ENCODE results near the gene GMCL2.

The GMCL2 gene, protein sequence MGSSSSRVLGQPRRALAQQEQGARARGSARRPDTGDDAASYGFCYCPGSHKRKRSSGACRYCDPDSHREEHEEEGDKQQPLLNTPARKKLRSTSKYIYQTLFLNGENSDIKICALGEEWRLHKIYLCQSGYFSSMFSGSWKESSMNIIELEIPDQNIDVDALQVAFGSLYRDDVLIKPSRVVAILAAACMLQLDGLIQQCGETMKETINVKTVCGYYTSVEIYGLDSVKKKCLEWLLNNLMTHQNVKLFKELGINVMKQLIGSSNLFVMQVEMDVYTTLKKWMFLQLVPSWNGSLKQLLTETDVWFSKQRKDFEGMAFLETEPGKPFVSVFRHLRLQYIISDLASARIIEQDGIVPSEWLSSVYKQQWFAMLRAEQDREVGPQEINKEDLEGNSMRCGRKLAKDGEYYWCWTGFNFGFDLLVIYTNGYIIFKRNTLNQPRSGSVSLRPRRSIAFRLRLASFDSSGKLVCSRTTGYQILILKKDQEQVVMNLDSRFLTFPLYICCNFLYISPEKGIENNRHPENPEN

DNA sequence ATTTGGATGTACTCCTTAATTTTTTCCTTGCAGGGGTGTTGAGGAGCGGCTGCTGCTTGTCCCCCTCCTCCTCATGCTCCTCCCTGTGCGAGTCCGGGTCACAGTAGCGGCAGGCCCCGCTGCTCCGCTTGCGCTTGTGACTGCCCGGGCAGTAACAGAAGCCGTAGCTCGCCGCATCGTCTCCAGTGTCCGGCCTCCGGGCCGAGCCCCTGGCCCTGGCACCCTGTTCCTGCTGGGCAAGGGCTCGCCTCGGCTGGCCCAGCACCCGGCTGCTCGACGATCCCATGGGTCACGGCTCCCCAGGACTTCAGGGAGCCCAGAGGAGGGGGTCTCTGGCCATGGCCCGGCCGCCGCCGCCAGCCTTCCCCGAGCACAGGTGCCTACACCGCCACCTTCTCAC is at the start of gene GMCL2:
TSS of gene GMCL2 (minus strand) at position 358 of the 400 bp plus-strand sequence. CDS start at position 286, 72 bp downstream.
- Histone ChIP-seq H3K27ac (ENCODE audit: low read depth, low read length) (no peak within 1 kb of the TSS), H3K4me3 (ENCODE audit: low read depth, low read length) (no peak within 1 kb of the TSS), H3K36me3 (ENCODE audit: control insufficient read depth, insufficient read depth, low read length) (no peaks in the 10 kb centered on the region), H3K9ac (ENCODE audit: low read depth, low read length) (no peak within 1 kb of the TSS), H3K9me3 (ENCODE audit: control insufficient read depth, insufficient read depth, low read length) (no peaks in the 10 kb centered on the region), H3K27me3 (ENCODE audit: control insufficient read depth, insufficient read depth, low read length) (no peaks in the 10 kb centered on the region), H3K4me1 (ENCODE audit: control insufficient read depth, insufficient read depth, low read length) (peaks cover 7% of the 10 kb centered on the region)

- H3K4me1 ChIP-seq (ENCODE audit: control insufficient read depth, insufficient read depth, low read length): peaks cover under 1% of the 10 kb centered on the region; the same call in 1 of the 2 replicates
- H3K9ac ChIP-seq (ENCODE audit: low read depth, low read length): no peak overlapping the region
- no peaks in the 10 kb centered on the region for H3K9me3 ChIP-seq (ENCODE audit: control insufficient read depth, insufficient read depth, low read length)
- H3K36me3 ChIP-seq (ENCODE audit: control insufficient read depth, insufficient read depth, low read length): no peaks in the 10 kb centered on the region
- H3K27ac ChIP-seq (ENCODE audit: low read depth, low read length): no peak overlapping the region
- no peak overlapping the region for H3K4me3 ChIP-seq (ENCODE audit: low read depth, low read length)
- H3K27me3 ChIP-seq (ENCODE audit: control insufficient read depth, insufficient read depth, low read length): no peaks in the 10 kb centered on the region
Observed at GRCh38 chr5:178236679-178237078, 49.5 kb upstream of the GMCL2 start.

GRCh38 chr5:178236126-178236525 is 49.0 kb upstream of the GMCL2 start:
- Histone ChIP-seq H3K4me1 (ENCODE audit: control insufficient read depth, insufficient read depth, low read length) (peaks cover 7% of the 10 kb centered on the region), H3K9ac (ENCODE audit: low read depth, low read length) (no peak overlapping the region), H3K36me3 (ENCODE audit: control insufficient read depth, insufficient read depth, low read length) (peaks cover 5% of the 10 kb centered on the region), H3K27ac (ENCODE audit: low read depth, low read length) (no peak overlapping the region), H3K27me3 (ENCODE audit: control insufficient read depth, insufficient read depth, low read length) (no peaks in the 10 kb centered on the region), H3K9me3 (ENCODE audit: control insufficient read depth, insufficient read depth, low read length) (no peaks in the 10 kb centered on the region), H3K4me3 (ENCODE audit: low read depth, low read length) (no peak overlapping the region)

- Histone ChIP-seq H3K9ac (ENCODE audit: low read depth, low read length) (no peak overlapping the region), H3K9me3 (ENCODE audit: control insufficient read depth, insufficient read depth, low read length) (no peaks in the 10 kb centered on the region), H3K27me3 (ENCODE audit: control insufficient read depth, insufficient read depth, low read length) (no peaks in the 10 kb centered on the region), H3K4me3 (ENCODE audit: low read depth, low read length) (no peak overlapping the region), H3K36me3 (ENCODE audit: control insufficient read depth, insufficient read depth, low read length) (peaks cover 11% of the 10 kb centered on the region), H3K27ac (ENCODE audit: low read depth, low read length) (no peak overlapping the region), H3K4me1 (ENCODE audit: control insufficient read depth, insufficient read depth, low read length) (peaks cover 8% of the 10 kb centered on the region)
Observed at GRCh38 chr5:178235588-178235974, 48.4 kb upstream of the GMCL2 start.

DNA sequence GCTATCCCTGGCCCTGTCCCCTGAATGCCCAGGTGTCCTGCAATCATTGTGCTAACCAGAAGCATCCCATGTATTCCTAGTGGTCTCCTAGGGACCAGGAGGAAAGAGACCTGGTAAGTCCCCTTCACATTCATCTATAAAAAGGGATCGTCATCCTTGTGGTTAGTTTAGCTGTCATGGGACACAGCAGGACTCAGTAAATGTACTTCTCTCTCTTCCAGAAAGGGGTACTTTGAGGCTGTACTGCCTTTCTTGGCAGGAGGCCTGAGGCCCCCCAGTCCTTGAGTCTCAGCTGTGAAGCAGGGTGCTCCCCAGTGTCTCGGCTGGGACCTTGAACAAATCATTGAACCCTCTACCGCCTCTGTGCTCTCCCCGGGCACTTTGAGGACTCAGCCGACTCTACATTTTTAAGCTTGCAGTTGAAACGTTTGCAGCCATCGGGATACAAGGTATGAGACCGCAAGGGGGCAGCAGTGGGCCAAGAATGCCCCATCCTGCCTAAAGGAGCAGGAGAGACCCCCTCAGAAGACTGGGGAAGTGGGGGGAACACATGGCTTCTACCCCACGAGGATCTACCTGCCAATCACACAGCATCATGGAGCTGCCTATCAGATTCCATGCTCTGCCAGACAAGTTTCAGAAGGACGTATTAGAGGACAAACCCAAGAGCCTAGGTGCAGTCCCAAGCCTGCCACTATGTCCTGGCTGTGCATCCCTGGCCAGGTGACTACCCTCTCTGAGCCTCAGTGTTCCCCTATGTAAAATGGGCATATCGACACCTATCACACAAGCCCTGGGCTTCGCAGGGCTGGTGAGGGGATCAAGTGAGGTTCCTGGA is 47.8 kb upstream of the GMCL2 start:
- H3K4me1 ChIP-seq (ENCODE audit: control insufficient read depth, insufficient read depth, low read length): peaks cover 8% of the 10 kb centered on the region

DNA sequence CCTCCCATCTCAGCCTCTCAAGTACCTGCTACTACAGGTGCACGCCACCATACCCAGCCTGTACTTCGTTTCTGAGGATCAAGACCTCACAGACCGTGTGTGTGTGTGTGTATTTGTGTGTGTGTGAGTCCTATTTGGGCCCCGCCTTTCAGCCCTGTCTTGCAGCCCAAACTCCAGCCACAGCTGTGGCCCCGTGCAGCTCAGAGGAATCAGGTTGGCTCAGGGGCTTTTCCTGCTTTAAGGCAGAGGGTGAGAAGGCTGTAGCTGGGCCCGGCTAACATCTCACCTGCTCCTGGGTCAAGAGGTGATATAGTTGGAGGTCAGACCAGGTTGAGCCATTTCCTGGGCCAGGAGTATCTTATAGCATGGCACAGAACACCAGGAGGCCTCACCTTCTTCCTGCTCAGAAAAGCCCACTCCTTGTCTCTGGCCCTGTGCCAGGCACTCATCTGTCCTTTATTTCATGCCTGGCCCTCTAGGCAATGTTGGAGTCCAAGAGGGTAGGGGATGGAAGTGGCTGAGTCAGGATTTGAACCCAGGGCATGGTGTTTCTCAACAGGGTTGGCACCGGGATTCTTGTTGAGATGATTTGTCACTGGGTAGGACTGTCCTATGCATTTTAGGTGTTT is 47.1 kb upstream of the GMCL2 start:
- H3K27me3 ChIP-seq (ENCODE audit: control insufficient read depth, insufficient read depth, low read length): no peaks in the 10 kb centered on the region
- no peaks in the 10 kb centered on the region for H3K9me3 ChIP-seq (ENCODE audit: control insufficient read depth, insufficient read depth, low read length)
- peaks cover 24% of the 10 kb centered on the region for H3K36me3 ChIP-seq (ENCODE audit: control insufficient read depth, insufficient read depth, low read length)
- no peak overlapping the region for H3K27ac ChIP-seq (ENCODE audit: low read depth, low read length)
- H3K9ac ChIP-seq (ENCODE audit: low read depth, low read length): no peak overlapping the region
- H3K4me3 ChIP-seq (ENCODE audit: low read depth, low read length): no peak overlapping the region
- peaks cover 8% of the 10 kb centered on the region for H3K4me1 ChIP-seq (ENCODE audit: control insufficient read depth, insufficient read depth, low read length)

More for the DNA sequence above, 47.8 kb upstream of the GMCL2 start:
- peaks cover 17% of the 10 kb centered on the region for H3K36me3 ChIP-seq (ENCODE audit: control insufficient read depth, insufficient read depth, low read length)
- no peaks in the 10 kb centered on the region for H3K27me3 ChIP-seq (ENCODE audit: control insufficient read depth, insufficient read depth, low read length)
- H3K9me3 ChIP-seq (ENCODE audit: control insufficient read depth, insufficient read depth, low read length): no peaks in the 10 kb centered on the region
- H3K4me3 ChIP-seq (ENCODE audit: low read depth, low read length): no peak overlapping the region
- no peak overlapping the region for H3K27ac ChIP-seq (ENCODE audit: low read depth, low read length)
- H3K9ac ChIP-seq (ENCODE audit: low read depth, low read length): no peak overlapping the region

GRCh38 chr5:178232920-178233429 is 45.8 kb upstream of the GMCL2 start:
- H3K27me3 ChIP-seq (ENCODE audit: control insufficient read depth, insufficient read depth, low read length): no peaks in the 10 kb centered on the region
- peaks cover 37% of the 10 kb centered on the region for H3K36me3 ChIP-seq (ENCODE audit: control insufficient read depth, insufficient read depth, low read length)
- H3K9ac ChIP-seq (ENCODE audit: low read depth, low read length): no peak overlapping the region
- H3K4me3 ChIP-seq (ENCODE audit: low read depth, low read length): peak overlapping the region; percentile 82
- H3K27ac ChIP-seq (ENCODE audit: low read depth, low read length): no peak overlapping the region
- H3K4me1 ChIP-seq (ENCODE audit: control insufficient read depth, insufficient read depth, low read length): peaks cover 8% of the 10 kb centered on the region
- H3K9me3 ChIP-seq (ENCODE audit: control insufficient read depth, insufficient read depth, low read length): no peaks in the 10 kb centered on the region

GRCh38 chr5:178232124-178232919 is 45.2 kb upstream of the GMCL2 start, which contains the start of gene PHYKPL:
Gene PHYKPL (minus strand): TSS chr5:178232802. CDS start chr5:178232550, 252 bp downstream.
- Histone ChIP-seq H3K9ac (ENCODE audit: low read depth, low read length) (peak within 1 kb of the TSS; percentile 67), H3K36me3 (ENCODE audit: control insufficient read depth, insufficient read depth, low read length) (peaks cover 40% of the 10 kb centered on the region), H3K4me1 (ENCODE audit: control insufficient read depth, insufficient read depth, low read length) (peaks cover 8% of the 10 kb centered on the region), H3K27ac (ENCODE audit: low read depth, low read length) (peak within 1 kb of the TSS; percentile 84), H3K4me3 (ENCODE audit: low read depth, low read length) (peak within 1 kb of the TSS; percentile 82), H3K9me3 (ENCODE audit: control insufficient read depth, insufficient read depth, low read length) (no peaks in the 10 kb centered on the region), H3K27me3 (ENCODE audit: control insufficient read depth, insufficient read depth, low read length) (no peaks in the 10 kb centered on the region)

DNA sequence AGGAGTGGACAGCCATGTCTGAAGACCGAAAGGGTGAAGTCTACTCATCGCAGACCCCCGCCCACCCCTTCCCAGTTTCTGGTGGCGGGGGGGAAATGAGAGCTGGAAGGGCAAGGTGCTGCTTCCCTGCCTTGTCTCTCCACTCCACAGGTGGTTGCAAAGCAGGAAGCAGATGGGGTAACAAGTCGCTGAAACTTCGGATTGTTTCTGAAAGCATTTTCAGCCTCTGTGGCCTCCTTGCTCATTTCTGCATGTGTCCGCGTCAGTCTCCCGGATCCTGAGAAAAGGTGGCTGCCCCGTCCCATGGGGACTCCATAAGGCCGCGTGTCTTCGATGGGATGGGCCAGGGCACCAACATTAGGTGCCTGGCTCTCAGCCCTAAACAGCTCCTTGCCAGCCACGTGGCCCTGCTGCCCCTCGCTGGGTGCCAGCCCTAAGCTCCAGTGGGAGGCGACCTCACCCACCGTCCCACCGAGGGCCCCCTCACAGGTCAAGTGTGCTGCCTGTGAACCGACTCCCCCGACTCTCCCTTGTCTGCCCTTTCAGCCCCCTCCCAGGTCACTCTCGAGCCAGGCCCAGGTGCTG is 44.5 kb upstream of the GMCL2 start:
- Histone ChIP-seq H3K4me3 (ENCODE audit: low read depth, low read length) (peak overlapping the region; percentile 82), H3K9ac (ENCODE audit: low read depth, low read length) (peak overlapping the region; percentile 67), H3K27ac (ENCODE audit: low read depth, low read length) (peak overlapping the region; percentile 84), H3K9me3 (ENCODE audit: control insufficient read depth, insufficient read depth, low read length) (no peaks in the 10 kb centered on the region), H3K27me3 (ENCODE audit: control insufficient read depth, insufficient read depth, low read length) (no peaks in the 10 kb centered on the region), H3K4me1 (ENCODE audit: control insufficient read depth, insufficient read depth, low read length) (peaks cover 8% of the 10 kb centered on the region), H3K36me3 (ENCODE audit: control insufficient read depth, insufficient read depth, low read length) (peaks cover 42% of the 10 kb centered on the region)

All from HUES48 (cell line).